ENCODE data around the gene PRR12.

GRCh38 chr19:49544154-49544553 lies 46.8 kb upstream of the PRR12 start:
- TF ChIP-seq POLR2A (IDR thresholded peaks at IDR 0.05): no peak
- no peak for TF ChIP-seq CTCF (IDR thresholded peaks at IDR 0.05)
